Measurements from ENCODE around the gene LSAMP.

Gene LSAMP

DNA sequence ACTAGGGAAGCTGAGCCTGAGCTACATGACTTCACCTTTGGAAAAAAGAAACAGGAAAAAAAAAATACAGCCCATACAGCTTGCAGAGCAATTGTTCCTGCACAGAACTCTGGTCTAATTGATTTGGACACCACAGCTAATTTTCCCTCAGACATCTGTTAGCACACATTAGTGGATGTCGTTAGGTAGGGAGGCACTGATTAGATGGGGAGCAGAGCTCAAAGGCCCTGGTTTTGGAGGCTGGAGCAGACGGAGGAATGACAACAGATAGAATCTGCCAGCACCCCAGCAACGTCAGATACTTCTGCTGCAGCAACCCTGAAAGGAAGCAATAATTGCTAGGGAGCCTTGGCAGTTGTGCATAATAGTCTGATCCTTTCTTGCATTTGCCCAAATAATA lies 398.9 kb downstream of the LSAMP start:
- DNase-seq: peak in 1 of 3 experiments; percentile 12

DNA sequence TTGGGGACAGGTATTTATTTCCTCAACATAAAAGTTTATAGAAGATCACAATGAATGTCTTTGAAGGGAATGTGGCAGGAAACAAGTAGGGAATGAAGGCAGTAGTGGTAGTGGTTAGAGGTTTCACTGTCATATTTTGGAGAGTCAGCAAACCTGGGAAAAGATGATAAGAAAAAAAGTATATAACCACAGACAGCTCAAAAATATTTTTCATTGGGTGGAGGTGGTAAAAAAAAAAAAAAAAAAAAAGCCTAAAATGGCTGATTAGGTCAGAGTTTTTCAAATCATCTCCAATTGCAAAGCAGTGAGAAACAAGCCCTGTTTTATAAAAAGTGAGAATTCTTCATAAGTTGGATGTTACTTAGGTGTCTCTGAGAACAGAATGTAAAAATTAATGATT lies 400.0 kb downstream of the LSAMP start:
- DNase-seq: no peak

DNA sequence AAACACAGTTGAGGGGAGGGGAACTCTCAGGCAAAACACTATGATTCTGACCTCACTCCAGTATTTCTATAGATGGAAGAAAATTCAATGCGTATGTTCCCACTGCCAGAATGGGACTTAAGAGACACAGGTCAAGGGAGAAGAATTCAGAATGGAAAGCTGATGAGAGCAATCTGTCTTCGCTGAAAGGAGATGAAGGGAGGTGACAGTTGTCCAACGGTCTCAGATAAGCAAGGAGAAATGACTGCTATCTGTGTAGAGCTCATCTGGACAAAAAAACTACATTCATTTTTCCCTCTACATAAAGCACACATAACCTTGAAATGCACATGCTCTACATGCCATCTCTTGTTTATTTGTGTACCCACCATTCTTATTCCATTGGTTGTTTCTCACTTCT lies 405.1 kb downstream of the LSAMP start:
- DNase-seq: no peak

DNA sequence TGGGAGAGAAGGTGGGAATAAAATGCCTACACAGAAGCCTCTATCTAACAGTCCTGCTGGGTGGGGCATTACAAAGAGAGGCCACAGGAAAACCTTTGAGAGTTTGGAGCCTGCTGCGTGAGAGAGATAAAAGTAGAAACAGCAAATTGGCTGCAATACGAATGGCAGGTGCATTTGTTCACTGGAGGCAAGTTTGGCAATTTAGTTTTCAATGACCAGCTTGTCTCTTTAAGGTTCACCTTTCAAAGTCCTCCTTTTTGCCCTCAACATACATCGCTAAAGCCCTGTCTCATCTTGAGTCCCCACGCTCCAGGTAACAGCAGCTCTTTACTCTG lies 405.7 kb downstream of the LSAMP start:
- DNase-seq: no peak

DNA sequence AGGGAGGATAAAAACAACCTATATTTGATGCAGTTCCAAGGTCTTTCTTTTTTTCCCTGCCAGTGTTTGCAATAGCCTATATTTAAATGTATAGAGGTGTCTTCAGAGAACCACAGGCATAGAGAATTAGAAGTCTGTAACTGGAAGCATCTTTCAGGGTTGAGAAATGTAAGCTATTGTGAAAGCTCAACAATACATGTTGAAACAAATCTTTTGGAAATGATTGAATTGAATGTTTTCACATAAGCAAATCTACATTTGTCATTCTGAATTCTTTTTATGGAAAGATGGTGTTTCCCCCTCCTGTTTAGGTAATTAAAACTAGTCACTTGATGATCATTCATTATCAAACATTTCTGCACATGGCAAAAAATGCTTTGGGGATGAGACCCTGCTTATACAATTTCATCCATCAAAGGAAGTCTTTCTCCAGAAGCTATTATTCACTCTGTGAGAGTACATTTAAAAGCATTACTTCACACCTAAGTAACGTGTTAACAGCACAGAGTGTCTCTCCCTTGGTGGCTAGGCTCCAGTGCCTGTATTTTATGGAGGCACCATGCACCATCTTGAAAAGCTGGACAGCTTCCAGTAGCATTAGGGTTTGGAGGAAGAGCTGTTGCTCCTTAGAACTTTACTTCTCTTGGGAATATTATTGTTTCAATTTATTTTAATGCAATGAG lies 406.2 kb downstream of the LSAMP start:
- DNase-seq: no peak

DNA sequence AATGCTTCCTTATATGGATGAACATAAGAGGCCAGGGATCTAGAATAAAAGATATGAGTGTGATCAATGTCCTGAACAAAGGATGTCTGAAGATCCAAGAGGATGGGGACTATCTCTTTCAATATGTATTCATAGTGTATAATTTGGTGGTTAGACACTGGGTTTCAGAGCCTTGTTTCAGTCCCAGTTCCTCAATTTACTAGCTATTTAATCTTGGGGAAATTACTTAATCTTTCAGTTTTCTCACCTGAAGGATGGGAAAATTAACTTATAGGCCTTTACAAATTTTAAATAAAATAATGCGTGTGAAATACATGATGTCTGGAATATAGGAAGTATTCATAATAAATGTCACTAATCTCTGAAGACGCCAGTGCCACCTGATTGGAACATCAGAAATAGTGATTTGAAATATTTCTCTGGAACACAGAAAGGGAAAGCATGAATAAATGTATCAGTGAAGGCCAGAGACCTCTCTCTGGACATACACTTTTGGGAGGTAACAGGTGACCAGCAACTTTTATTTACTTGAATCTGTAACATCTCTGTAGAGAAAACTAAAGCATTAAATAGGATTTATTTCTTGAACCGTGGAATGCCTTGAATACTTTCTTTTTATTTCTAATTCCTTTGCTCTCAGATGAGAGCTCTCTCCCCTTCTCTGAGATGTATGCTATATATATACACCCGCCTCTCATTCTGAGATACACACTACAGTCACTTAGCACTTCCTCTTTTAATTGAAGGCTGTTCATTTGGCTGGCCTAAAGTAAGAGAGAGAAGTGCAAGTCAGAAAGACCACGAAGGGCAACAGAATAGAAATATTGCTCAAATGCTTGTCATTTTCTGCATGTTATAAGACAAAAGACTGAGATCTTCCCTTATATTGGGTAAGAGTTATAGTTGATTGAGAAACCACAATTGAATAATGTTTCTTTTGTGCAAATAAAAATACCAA lies 407.1 kb downstream of the LSAMP start:
- no peak for DNase-seq

DNA sequence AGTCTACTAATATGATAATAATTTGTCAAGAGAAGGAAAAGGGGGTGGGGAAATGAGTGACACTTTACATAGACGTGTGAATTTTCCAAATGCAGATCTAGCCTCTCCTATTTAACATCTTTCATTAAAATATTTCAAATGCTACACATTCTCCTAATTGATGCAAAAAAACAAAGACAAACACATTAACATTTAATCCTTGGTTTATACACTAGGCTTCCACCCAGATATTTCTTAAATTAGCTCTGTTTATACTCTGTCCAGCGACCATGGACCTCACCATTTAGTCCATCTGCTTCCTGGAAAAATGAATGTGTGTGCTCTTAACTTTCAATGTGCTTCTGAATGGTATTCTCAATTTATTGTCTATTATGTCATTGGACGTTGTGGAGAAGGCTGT lies 409.9 kb downstream of the LSAMP start:
- no peak for DNase-seq

DNA sequence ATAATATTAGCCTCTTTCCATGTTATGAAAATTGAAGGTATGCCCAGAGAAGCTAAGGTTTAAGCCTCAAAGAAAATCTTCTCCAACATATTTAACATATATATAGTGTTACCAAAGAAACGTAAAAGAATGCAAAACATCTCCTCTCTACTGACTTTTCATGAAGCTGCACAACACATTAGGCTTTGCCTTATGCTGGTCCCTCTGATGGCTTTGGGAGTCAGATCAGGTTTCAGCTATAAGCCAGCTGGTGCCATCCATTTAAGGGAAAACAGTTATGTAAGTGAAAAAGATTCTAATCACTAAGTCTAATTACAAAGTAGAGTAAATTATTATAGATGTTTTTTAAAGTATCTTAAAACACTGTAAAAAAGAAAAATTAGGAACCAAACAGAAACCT lies 410.5 kb downstream of the LSAMP start:
- peak in 2 of 3 experiments; percentile 8 to 60 for DNase-seq

DNA sequence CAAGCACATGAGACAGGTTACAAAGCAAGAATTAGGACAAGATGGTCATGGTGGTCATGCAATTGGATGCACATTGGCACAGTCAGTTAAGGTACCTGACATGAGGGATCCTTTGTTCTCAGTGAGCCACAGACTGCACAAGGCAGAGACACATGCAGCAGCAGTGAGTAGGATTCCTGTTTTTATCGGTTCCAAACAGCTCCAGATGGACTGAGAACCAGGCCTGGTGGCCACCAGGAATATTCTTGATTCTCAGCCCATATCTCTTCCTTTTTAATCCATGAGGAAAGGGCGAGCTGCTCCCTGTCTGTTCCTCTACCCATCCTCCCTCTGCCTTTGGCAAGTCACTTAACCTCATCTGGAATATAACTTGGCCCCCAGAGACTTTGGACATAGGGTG lies 411.2 kb downstream of the LSAMP start:
- no peak for DNase-seq

DNA sequence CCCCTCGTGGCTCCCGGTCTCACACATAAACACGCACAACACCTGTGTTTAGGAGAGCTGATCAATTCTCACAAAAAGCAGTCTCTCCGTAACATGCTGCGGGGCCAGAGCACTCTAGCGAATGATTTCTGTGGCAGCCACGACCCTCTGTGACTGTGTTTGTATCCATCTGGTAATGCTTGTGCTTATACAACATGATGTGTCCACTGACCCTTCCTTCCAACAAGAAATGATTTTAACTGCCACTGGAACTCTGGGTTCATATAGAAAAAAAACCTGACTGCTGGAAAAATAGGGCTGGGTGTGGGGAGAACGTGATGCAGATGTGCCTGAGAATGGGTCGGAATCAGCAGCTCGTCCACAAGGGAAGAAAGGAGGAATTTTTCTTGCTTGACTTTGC lies 411.8 kb downstream of the LSAMP start:
- DNase-seq: no peak

DNA sequence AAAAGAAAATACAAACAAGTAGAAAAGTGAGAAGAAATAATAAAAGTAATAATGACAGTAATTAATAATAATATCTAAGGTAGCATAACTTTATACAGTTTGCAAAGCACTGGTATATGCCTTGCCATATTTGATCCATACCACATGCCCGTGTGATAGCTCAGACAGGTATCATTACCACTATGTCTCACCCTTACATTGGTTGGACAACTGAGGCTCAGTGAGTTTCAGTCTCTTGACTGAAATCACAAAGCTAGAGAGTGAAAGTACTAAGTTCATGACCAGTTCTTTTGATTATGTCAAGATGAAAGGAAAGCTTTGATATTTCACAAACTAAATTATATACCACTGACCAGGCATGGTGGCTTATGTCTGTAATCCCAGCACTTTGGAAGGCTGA lies 413.1 kb downstream of the LSAMP start:
- DNase-seq: no peak

DNA sequence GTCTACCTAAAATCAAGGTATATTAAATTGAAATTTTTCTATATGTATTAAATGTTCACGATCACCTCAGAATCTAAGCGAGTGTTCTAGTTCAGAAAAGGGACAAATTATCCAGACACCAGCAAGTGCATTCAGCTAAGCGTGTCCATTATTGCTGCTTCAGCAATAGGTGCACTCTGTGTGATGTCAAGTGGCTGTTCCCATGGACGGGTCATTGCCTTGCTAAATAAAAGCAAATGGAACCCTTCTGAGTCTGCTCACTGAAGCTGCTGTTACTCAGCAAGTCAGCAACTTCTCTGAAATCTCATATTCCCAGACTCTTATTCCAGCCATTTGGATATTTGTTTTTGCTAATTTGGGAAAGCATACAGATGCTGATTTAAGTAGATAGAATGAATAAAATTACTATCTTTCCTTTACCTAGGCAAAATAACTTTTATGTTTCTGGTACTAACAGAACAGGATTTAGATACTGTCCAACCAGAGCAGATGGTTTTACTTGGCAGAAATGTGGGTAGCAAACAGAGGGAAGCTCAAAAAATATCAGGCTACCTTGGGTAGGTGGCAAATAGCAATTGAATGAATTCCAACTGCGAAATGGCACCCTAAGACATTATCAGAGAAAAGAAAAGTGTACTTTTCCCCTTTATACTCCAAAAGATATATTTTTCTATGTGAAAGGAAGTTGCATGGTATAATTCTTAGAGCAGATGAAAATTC lies 415.0 kb downstream of the LSAMP start:
- peak in 2 of 3 experiments; percentile 8 to 43 for DNase-seq

DNA sequence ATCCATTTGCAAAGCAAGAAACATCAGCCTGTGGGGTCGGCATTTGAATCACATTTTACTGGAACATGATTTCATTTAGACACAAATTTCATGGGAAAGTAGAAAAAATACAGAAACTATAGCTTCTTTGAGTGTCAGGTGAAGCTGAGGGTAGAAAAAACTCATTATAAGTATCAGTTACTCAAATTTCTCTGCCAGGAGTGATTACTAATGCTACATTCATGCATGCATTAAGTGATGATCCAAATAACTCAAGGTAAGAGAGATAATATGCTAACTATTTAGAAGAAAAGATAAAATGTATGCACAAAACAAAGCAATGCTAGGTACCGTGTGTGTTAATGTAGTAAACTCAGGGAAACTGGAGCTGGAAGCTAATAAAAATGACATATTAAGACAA lies 416.0 kb downstream of the LSAMP start:
- DNase-seq: no peak

DNA sequence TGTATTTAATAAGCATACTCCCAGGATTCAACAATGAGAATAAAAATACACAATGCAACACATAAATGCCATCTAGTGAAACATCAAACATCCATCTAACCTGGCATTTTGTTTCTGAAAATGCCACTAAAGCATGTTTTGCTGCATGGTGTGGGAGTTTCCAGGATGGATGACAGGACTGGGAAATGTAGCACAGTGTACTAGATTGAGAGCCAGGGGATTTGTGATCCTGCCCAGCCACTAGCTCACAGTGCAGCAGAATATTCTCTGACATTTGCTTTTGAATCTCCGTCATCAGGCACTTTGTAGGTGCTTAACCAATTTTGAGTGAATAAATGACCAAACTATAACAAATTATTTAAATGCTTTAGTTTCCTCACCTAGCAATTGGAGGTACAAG lies 417.1 kb downstream of the LSAMP start:
- no peak for DNase-seq

DNA sequence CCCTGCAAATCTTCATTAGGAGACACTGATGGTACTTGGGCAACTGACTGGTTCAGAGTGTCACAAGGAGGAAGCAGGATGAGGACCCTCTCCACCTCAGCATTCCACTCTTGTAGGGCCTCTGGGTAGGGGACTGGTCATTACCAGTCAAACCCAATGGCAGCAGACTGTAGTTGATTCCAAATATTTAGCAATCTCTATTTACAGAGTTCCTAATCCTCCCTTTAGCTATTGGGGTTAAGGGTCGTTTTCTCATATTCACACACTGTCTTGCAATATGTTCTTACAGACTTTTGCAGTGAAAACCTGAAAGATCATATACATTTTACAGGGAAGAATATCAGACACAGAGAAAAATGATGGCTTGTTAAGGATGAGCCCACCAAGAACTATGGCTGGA lies 424.3 kb downstream of the LSAMP start:
- no peak for DNase-seq

DNA sequence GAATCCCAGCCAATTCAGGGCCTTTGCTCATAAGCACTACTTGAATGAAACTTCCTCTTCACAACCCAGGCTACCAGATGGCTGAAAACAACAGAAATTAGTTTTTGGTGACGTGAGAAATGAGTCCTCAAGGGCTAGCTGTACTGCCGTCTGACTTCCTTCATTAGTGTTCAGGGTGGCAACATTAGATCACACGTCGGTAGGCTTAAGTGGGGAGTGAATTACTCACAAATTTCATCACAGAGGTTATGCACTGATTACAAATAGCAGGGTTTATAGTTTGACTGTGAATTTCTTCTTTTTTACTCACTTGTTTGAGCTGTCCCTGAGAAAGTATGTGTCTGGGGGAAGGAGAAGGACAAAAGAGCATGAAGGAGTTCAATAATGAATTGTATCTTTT lies 424.8 kb downstream of the LSAMP start:
- DNase-seq: no peak

DNA sequence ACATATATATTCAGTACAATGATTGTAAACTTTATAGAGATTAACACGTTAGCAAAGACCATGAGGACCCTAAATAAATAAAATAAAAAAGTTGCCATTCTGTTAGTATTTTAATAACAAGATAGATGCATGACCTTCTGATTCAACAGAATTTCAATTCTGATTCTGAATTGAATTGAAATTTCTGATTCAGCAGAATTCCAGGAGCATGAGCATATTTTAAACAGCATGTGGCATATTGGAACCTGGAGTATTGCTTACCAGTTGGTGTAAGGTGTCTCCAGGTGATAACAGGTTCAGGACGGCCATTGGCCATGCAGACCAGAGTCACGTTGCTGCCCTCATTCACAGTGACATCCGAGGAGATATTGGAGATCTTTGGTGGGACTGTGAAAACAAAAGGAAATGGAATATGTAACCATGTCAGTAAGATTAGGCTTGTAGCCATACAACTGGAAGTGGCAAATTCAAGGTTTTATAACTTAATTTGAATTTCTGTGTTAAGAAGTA lies 426.0 kb downstream of the LSAMP start:
- DNase-seq: no peak

DNA sequence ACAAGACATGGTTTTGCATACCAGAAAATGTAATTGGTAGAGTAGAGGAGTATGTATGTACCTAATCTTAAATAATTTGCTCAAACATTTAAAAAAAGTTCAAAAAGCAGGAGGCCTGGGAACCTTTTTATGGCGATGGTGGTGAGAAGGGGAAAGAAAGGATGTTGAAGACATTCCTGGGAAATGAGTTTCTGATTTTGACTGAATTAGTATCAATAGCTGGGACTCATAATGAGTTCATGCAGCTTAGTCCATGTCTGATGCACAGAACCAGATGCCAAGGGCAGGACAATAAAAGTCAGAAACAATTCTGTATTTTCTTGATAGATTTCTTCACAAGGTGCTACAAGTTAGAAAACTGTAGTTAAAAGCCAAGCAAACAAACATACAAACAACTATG lies 426.6 kb downstream of the LSAMP start:
- no peak for DNase-seq

DNA sequence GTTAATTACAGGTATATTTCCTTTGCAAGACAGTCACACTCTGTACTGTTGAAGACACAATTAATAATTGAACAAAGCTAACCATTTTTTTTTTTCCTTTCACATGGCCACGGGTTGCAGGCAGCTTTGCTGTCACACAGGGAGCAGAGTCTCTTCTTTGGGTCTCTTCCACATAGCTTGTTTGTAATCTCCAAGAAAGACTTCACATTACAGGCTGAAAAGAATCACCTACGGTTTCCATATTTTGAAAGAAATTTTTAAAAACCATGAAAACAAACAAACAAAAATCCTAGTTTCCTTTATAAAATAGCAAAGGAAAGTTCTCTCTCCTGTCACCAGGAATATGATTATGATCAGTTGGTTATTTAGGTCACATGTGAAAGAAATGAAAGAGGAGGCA lies 429.4 kb downstream of the LSAMP start:
- DNase-seq: peak in 1 of 3 experiments; percentile 25

DNA sequence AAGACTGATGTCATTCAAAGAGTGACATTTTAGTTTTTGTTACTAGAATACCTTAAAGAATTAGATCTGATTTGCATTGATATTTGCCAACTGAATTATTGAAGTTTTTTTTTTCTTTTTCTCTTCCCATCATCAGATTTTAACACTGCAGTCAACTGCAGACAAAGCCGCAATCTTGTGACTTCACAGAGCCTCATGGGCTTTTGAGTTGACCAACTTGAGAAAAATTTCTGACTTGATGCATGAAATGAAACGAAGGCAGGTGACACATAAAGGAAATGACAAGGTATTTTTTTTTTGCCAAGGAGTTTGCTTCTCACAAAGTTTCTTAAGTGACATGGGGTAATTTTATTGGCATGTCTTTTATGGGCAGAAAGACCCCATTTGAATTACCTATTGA lies 438.3 kb downstream of the LSAMP start:
- no peak for DNase-seq

DNA sequence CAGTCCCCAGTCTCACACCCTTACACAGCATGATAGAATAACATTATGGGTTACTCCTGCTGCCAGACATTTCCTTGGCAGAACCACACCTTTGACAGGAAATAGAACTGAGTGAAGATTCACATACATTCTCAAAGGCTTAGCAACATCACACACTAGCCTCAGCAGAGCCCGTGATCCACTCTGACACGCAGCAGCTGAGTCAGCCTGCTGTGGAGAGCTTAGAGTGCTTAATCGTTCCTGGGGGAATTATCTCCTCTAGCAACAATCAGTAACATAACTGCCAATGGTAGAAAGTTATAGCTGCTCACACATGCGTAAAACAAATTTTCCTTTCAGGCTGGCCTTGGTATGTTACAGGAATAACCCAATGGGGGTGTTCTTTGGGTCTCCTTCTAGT lies 439.9 kb downstream of the LSAMP start:
- DNase-seq: peak in 2 of 3 experiments; percentile 60 to 79

DNA sequence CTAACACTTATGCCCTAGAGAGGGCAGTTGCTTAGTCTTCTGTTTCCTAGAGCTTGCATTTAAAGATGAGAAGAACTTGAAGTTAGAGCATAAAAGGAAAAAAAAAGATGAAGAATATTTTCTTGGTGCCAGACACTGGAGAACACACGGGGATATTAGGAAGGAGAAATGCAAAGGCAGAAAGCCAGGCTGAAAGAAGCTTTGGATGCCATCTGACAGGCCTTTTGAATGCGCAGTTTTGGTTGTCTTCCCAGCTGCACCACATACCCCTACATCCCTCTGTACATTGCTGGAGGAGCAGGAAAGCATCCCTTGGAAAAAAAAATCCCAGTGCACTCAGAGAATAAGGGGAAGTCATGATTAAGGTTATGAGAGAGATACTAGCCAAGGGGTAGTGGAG lies 443.1 kb downstream of the LSAMP start:
- no peak for DNase-seq

DNA sequence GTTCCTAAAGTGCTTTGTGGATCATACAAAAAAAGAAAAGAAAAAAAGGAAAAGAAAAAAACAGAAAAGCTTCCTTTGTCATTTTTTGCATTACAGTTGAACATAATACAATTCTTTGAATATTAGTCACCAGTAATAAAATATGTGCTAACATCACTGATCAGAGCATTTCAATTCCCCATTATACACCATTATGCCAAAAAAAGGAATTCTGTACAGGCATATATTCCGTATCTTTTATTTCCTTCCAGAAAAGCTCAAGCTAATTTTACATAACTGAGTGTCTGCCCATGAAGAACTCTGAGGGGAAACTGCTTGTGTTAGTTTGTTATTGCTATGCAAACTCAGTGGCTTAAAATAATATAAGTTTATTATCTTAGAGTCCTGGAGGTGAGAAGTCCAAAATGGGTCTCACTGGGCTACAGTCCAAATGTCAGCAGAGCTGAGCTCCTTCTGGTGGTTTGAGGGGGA lies 444.1 kb downstream of the LSAMP start:
- no peak for DNase-seq

Measured in NCI-H1417 (cell line).